Stomach (tissue), 4 donors: ENCODE measurements around the gene ASPRV1.

Source experiments
- POLR2A ChIP-seq, 4 donors: fragments of 450-650 bp; IDR thresholded peaks; one replicate each; pipeline ENCODE4 v1.6.1; 2016; ENCODE audit warnings: antibody characterized with exemption in 4 of 4, control low read depth in 2 of 4, mild to moderate bottlenecking in 1 of 4, moderate library complexity in 1 of 4
- TF ChIP-seq, protein P1 (sequence below), 7 experiments: fragments of 450-650 bp in 4 of 7; fragments of 200-600 bp in 3 of 7; sonication (generic) in 3 of 7; IDR thresholded peaks; one replicate each; pipeline ENCODE4 v1.5.1; 2016 to 2019; ENCODE audit warnings: antibody characterized with exemption in 7 of 7, control low read depth in 2 of 7, mild to moderate bottlenecking in 1 of 7

DNA sequence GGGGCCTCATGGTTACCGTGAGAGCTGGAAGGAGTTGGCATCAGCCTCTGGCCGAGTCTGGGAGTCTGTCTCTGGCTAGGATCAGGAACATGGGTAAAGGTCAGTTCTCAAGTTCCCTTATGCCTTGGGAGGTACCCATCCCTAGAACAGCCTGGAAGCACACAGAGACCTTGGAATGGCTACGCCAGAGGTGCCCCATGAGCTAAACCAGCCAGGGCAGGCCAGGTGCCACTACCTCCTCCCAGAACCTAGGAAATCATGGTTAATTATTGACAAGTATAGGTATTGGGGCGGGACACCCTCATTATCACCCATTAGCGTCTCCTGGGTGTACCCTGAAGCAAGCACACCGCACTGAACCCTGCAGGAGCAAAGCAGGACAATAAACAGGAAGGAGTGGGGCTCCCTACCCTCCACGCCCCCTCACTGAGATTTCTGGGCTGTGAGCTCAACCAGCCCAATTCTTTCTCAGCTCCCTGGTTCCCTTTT, 3.0 kb upstream of the ASPRV1 start:
- TF ChIP-seq POLR2A (IDR thresholded peaks at IDR 0.05): no peak
- TF ChIP-seq, protein P1, sequence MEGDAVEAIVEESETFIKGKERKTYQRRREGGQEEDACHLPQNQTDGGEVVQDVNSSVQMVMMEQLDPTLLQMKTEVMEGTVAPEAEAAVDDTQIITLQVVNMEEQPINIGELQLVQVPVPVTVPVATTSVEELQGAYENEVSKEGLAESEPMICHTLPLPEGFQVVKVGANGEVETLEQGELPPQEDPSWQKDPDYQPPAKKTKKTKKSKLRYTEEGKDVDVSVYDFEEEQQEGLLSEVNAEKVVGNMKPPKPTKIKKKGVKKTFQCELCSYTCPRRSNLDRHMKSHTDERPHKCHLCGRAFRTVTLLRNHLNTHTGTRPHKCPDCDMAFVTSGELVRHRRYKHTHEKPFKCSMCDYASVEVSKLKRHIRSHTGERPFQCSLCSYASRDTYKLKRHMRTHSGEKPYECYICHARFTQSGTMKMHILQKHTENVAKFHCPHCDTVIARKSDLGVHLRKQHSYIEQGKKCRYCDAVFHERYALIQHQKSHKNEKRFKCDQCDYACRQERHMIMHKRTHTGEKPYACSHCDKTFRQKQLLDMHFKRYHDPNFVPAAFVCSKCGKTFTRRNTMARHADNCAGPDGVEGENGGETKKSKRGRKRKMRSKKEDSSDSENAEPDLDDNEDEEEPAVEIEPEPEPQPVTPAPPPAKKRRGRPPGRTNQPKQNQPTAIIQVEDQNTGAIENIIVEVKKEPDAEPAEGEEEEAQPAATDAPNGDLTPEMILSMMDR (IDR thresholded peaks at IDR 0.05): no peak
